K562 (cell line): ENCODE data around the gene PRDX6. TPM values are rescaled to one million over a fixed set of nuclear protein-coding genes. Genes with fewer than 3 reads are reported as not detected.

Experiments
- CHD1 ChIP-seq: fragments of 200-600 bp; sonication (generic); IDR thresholded peaks from one replicate; pipeline ENCODE4 v1.6.1; 2012; ENCODE audit warnings: mild to moderate bottlenecking, moderate library complexity, low read length, inconsistent platforms
- FOXA3 ChIP-seq, 2 experiments: fragments of 450-650 bp in 1 of 2; sonication (generic) in 1 of 2; formaldehyde crosslinking; IDR thresholded peaks in 1 of 2; conservative IDR thresholded peaks in 1 of 2; 2 replicates each; pipeline versions ENCODE4 v1.4.0 to v1.8.0; 2020 to 2022; ENCODE audit warnings: mild to moderate bottlenecking in 2 of 2, missing genetic modification reagents in 1 of 2
- HDAC2 ChIP-seq: fragments of 450-650 bp; IDR thresholded peaks from 2 replicates; pipeline ENCODE4 v1.6.1; 2016; ENCODE audit warnings: mild to moderate bottlenecking
- HEY1 ChIP-seq: fragments of 250-450 bp; sonication (Bioruptor Pico); IDR thresholded peaks from 2 replicates; pipeline ENCODE4 v1.5.0; 2020; ENCODE audit warnings: mild to moderate bottlenecking, moderate library complexity, borderline replicate concordance
- MCM3 ChIP-seq: fragments of 450-650 bp; IDR thresholded peaks from 2 replicates; pipeline ENCODE4 v1.6.1; 2016
- MYNN ChIP-seq, 2 experiments: sonication (generic); formaldehyde crosslinking in 1 of 2; IDR thresholded peaks; 2 replicates each; pipeline versions ENCODE4 v1.5.0 to v1.6.1; 2016 to 2020; ENCODE audit warnings: antibody characterized with exemption in 1 of 2, missing genetic modification reagents in 1 of 2
- NR2C1 ChIP-seq, 2 experiments: fragments of 450-650 bp; IDR thresholded peaks; 2 replicates each; pipeline ENCODE4 v1.6.1; 2017; ENCODE audit warnings: mild to moderate bottlenecking in 2 of 2, antibody characterized with exemption in 1 of 2, inconsistent platforms in 1 of 2, missing compliant biosample characterization in 1 of 2, missing genetic modification characterization in 1 of 2
- PYGO2 ChIP-seq: fragments of 450-650 bp; IDR thresholded peaks from 2 replicates; pipeline ENCODE4 v1.6.1; 2016; ENCODE audit warnings: mild to moderate bottlenecking, missing genetic modification characterization, moderate library complexity, missing compliant biosample characterization
- RBM25 ChIP-seq: fragments of 200-400 bp; formaldehyde crosslinking; IDR thresholded peaks from 2 replicates; pipeline ENCODE4 v1.6.1; 2018; ENCODE audit warnings: low read length, low read depth, moderate library complexity; ENCODE audit not compliant: severe bottlenecking
- SMAD3 ChIP-seq: fragments of 450-650 bp; formaldehyde crosslinking; conservative IDR thresholded peaks from 2 replicates; pipeline ENCODE4 v1.4.0; 2020; ENCODE audit warnings: mild to moderate bottlenecking
- TEAD2 ChIP-seq: fragments of 450-650 bp; IDR thresholded peaks from 2 replicates; pipeline ENCODE4 v1.6.1; 2016; ENCODE audit warnings: missing genetic modification characterization, control low read depth, missing compliant biosample characterization
- ZNF23 ChIP-seq: fragments of 250-450 bp; sonication (Bioruptor Pico); IDR thresholded peaks from 2 replicates; pipeline ENCODE4 v1.4.0; 2020; ENCODE audit warnings: mild to moderate bottlenecking
- ZNF41 ChIP-seq: fragments of 250-450 bp; sonication (Bioruptor Pico); conservative IDR thresholded peaks from 2 replicates; pipeline ENCODE4 v1.4.0; 2020; ENCODE audit warnings: mild to moderate bottlenecking
- polyA plus RNA-seq, 8 experiments: library from polyadenylated mRNA; depleted of rRNA in 4 of 8; stranded (reverse) in 5 of 8; unstranded in 3 of 8; fragments of >200 nt; fragmentation: Nextera tagmentation in 2 of 8; fragmentation: Illumina TruSeq in 1 of 8; extraction: Ambion mirVana in 2 of 8; extraction: Trizol in 1 of 8; gene quantifications; 2 replicates each; pipeline versions ENCODE4 v1.2.1 to v1.2.3, GENCODE V29; 2011 to 2014; ENCODE audit warnings: inconsistent platforms in 1 of 8, missing spikeins in 1 of 8
- total RNA-seq, 7 experiments: library from RNA; depleted of rRNA in 6 of 7; stranded (reverse); fragments of >200 nt in 6 of 7; fragmentation: Illumina TruSeq in 2 of 7; extraction: Trizol in 2 of 7; gene quantifications; 2 replicates each; pipeline versions ENCODE4 v1.2.1 to v1.2.3, GENCODE V29; 2011 to 2021; ENCODE audit warnings: low replicate concordance in 1 of 7
- TF ChIP-seq, protein P1 (sequence below): fragments of 200-800 bp; sonication (Bioruptor generic); IDR thresholded peaks from 2 replicates; pipeline ENCODE4 v1.6.1; 2016; ENCODE audit warnings: missing genetic modification characterization, missing compliant biosample characterization
- TF ChIP-seq, protein P2 (sequence below): fragments of 250-450 bp; sonication (Bioruptor Pico); IDR thresholded peaks from 2 replicates; pipeline ENCODE4 v1.5.1; 2021; ENCODE audit warnings: mild to moderate bottlenecking

The PRDX6 gene
- total and polyA plus RNA-seq, 9 of the 15 experiments (the other 6 are each of a cell fraction or from before 2014, with no cell fraction given) = 277 to 1,082 (median 610) TPM

- TF ChIP-seq PYGO2 (tag) (peak; percentile 75), TEAD2 (tag) (peak; percentile 80; the same call in 1 of the 2 replicates), NR2C1 (IDR thresholded peaks at IDR 0.05) (no peak), NR2C1 (tag; IDR thresholded peaks at IDR 0.05) (peak; percentile 80), SMAD3 (CRISPR knock-in tag) (peak; percentile 83), RBM25 (no peak), FOXA3 (CRISPR knock-in tag; conservative IDR thresholded peaks at IDR 0.05 in 1 of 2, IDR thresholded peaks at IDR 0.05 in 1 of 2) (0 out of 4 replicates have a peak, but pooled peaks of 1 of the 2 experiments have one; percentile 23), ZNF23 (CRISPR knock-in tag) (0 out of 2 replicates have a peak, but pooled peaks have one; percentile 41), HDAC2 (no peak), CHD1 (no peak), MYNN (IDR thresholded peaks at IDR 0.05) (no peak), MYNN (CRISPR knock-in tag; IDR thresholded peaks at IDR 0.05) (no peak), MCM3 (no peak), HEY1 (no peak), ZNF41 (0 out of 2 replicates have a peak, but pooled peaks have one; percentile 41)
- TF ChIP-seq, protein P1, sequence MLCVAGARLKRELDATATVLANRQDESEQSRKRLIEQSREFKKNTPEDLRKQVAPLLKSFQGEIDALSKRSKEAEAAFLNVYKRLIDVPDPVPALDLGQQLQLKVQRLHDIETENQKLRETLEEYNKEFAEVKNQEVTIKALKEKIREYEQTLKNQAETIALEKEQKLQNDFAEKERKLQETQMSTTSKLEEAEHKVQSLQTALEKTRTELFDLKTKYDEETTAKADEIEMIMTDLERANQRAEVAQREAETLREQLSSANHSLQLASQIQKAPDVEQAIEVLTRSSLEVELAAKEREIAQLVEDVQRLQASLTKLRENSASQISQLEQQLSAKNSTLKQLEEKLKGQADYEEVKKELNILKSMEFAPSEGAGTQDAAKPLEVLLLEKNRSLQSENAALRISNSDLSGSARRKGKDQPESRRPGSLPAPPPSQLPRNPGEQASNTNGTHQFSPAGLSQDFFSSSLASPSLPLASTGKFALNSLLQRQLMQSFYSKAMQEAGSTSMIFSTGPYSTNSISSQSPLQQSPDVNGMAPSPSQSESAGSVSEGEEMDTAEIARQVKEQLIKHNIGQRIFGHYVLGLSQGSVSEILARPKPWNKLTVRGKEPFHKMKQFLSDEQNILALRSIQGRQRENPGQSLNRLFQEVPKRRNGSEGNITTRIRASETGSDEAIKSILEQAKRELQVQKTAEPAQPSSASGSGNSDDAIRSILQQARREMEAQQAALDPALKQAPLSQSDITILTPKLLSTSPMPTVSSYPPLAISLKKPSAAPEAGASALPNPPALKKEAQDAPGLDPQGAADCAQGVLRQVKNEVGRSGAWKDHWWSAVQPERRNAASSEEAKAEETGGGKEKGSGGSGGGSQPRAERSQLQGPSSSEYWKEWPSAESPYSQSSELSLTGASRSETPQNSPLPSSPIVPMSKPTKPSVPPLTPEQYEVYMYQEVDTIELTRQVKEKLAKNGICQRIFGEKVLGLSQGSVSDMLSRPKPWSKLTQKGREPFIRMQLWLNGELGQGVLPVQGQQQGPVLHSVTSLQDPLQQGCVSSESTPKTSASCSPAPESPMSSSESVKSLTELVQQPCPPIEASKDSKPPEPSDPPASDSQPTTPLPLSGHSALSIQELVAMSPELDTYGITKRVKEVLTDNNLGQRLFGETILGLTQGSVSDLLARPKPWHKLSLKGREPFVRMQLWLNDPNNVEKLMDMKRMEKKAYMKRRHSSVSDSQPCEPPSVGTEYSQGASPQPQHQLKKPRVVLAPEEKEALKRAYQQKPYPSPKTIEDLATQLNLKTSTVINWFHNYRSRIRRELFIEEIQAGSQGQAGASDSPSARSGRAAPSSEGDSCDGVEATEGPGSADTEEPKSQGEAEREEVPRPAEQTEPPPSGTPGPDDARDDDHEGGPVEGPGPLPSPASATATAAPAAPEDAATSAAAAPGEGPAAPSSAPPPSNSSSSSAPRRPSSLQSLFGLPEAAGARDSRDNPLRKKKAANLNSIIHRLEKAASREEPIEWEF (CRISPR knock-in tag) = peak; percentile 87; the same call in 1 of the 2 replicates
- TF ChIP-seq, protein P2, sequence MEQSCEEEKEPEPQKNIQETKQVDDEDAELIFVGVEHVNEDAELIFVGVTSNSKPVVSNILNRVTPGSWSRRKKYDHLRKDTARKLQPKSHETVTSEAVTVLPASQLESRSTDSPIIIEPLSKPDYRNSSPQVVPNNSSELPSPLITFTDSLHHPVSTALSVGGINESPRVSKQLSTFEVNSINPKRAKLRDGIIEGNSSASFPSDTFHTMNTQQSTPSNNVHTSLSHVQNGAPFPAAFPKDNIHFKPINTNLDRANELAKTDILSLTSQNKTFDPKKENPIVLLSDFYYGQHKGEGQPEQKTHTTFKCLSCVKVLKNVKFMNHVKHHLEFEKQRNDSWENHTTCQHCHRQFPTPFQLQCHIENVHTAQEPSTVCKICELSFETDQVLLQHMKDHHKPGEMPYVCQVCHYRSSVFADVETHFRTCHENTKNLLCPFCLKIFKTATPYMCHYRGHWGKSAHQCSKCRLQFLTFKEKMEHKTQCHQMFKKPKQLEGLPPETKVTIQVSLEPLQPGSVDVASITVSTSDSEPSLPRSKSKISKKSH (CRISPR knock-in tag) = no peak
Measured at GRCh38 chr1:173474097-173474779, 2.9 kb upstream of the PRDX6 start (continued).
